ENCODE measurements around the gene RAB37.
A peak's percentile ranks its signal among the peaks of the same experiment; 100 is the strongest.

Gene RAB37, protein sequence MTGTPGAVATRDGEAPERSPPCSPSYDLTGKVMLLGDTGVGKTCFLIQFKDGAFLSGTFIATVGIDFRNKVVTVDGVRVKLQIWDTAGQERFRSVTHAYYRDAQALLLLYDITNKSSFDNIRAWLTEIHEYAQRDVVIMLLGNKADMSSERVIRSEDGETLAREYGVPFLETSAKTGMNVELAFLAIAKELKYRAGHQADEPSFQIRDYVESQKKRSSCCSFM

GRCh38 chr17:74736513-74737298 lies at the start of gene RAB37:
Gene RAB37, plus strand, starts transcription at chr17:74737256. Its CDS starts 17 bp downstream, at chr17:74737273.
- DNase-seq (ENCODE audit: low read depth): peak; percentile 44
- no peak within 1 kb of the TSS for H3K4me3 ChIP-seq (ENCODE audit: control insufficient read depth, low read depth, low read length)
- TF ChIP-seq, protein P1, sequence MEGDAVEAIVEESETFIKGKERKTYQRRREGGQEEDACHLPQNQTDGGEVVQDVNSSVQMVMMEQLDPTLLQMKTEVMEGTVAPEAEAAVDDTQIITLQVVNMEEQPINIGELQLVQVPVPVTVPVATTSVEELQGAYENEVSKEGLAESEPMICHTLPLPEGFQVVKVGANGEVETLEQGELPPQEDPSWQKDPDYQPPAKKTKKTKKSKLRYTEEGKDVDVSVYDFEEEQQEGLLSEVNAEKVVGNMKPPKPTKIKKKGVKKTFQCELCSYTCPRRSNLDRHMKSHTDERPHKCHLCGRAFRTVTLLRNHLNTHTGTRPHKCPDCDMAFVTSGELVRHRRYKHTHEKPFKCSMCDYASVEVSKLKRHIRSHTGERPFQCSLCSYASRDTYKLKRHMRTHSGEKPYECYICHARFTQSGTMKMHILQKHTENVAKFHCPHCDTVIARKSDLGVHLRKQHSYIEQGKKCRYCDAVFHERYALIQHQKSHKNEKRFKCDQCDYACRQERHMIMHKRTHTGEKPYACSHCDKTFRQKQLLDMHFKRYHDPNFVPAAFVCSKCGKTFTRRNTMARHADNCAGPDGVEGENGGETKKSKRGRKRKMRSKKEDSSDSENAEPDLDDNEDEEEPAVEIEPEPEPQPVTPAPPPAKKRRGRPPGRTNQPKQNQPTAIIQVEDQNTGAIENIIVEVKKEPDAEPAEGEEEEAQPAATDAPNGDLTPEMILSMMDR (conservative IDR thresholded peaks at IDR 0.05; ENCODE audit: control insufficient read depth, insufficient read depth, low read depth, low read length): no peak

GRCh38 chr17:74687886-74688285 lies 49.2 kb upstream of the RAB37 start:
- no peak overlapping the region for H3K4me3 ChIP-seq (ENCODE audit: control insufficient read depth, low read depth, low read length)
- DNase-seq (ENCODE audit: low read depth): no peak
- TF ChIP-seq, protein P1 (conservative IDR thresholded peaks at IDR 0.05; ENCODE audit: control insufficient read depth, insufficient read depth, low read depth, low read length): no peak

- DNase-seq (ENCODE audit: low read depth): no peak
- TF ChIP-seq, protein P1 (conservative IDR thresholded peaks at IDR 0.05; ENCODE audit: control insufficient read depth, insufficient read depth, low read depth, low read length): no peak
- H3K4me3 ChIP-seq (ENCODE audit: control insufficient read depth, low read depth, low read length): no peak overlapping the region
Measured at GRCh38 chr17:74690409-74690825, 46.6 kb upstream of the RAB37 start.

GRCh38 chr17:74691151-74691550 lies 45.9 kb upstream of the RAB37 start:
- no peak overlapping the region for H3K4me3 ChIP-seq (ENCODE audit: control insufficient read depth, low read depth, low read length)
- DNase-seq (ENCODE audit: low read depth): no peak
- TF ChIP-seq, protein P1 (conservative IDR thresholded peaks at IDR 0.05; ENCODE audit: control insufficient read depth, insufficient read depth, low read depth, low read length): no peak

GRCh38 chr17:74694081-74694480 lies 43.0 kb upstream of the RAB37 start:
- TF ChIP-seq, protein P1 (conservative IDR thresholded peaks at IDR 0.05; ENCODE audit: control insufficient read depth, insufficient read depth, low read depth, low read length): no peak
- no peak for DNase-seq (ENCODE audit: low read depth)

GRCh38 chr17:74695629-74696028 lies 41.4 kb upstream of the RAB37 start:
- H3K4me3 ChIP-seq (ENCODE audit: control insufficient read depth, low read depth, low read length): no peak overlapping the region
- DNase-seq (ENCODE audit: low read depth): no peak
- TF ChIP-seq, protein P1 (conservative IDR thresholded peaks at IDR 0.05; ENCODE audit: control insufficient read depth, insufficient read depth, low read depth, low read length): no peak

More at GRCh38 chr17:74694081-74694480, 43.0 kb upstream of the RAB37 start:
- no peak overlapping the region for H3K4me3 ChIP-seq (ENCODE audit: control insufficient read depth, low read depth, low read length)

All from fibroblast of mammary gland (primary cell).